Stimulated activated naive CD8-positive, alpha-beta T cell treated with anti-CD3 and anti-CD28 coated beads, Interleukin-15, amount 100 ng/mL, for 72 hours (primary cell): ENCODE measurements around the gene EEF2KMT.
"Not testable (repeated sequence)": the region's sequence is repeated elsewhere in the genome, so short reads cannot be mapped to it uniquely, and the experiment has no call there.

Source experiments
- ATAC-seq: fragments of 150-1000 bp; cut with Tn5 transposase; 2 replicates; pipeline ENCODE4 v1.10.0; 2021; ENCODE audit warnings: mild to moderate bottlenecking, moderate library complexity
- DNase-seq, 2 donors: peaks; one replicate each; pipeline ENCODE4 v3.0.0; 2021 to 2022
- H3K27ac Mint-ChIP-seq, 2 donors: one replicate each; pipeline ENCODE4 v1.8.0; 2022; ENCODE audit warnings: mild to moderate bottlenecking in 2 of 2, mixed read lengths in 2 of 2, moderate library complexity in 2 of 2
- H3K27me3 Mint-ChIP-seq: one replicate; pipeline ENCODE4 v1.8.0; 2022; ENCODE audit warnings: mixed read lengths
- H3K4me1 Mint-ChIP-seq: one replicate; pipeline ENCODE4 v1.8.0; 2022; ENCODE audit warnings: mild to moderate bottlenecking, mixed read lengths
- H3K4me3 Mint-ChIP-seq, 2 donors: one replicate each; pipeline ENCODE4 v1.8.0; 2022; ENCODE audit warnings: mild to moderate bottlenecking in 2 of 2, mixed read lengths in 2 of 2, moderate library complexity in 1 of 2
- H3K9me3 Mint-ChIP-seq, 2 donors: one replicate each; pipeline ENCODE4 v1.8.0; 2022; ENCODE audit warnings: mixed read lengths in 2 of 2

The EEF2KMT gene

DNA sequence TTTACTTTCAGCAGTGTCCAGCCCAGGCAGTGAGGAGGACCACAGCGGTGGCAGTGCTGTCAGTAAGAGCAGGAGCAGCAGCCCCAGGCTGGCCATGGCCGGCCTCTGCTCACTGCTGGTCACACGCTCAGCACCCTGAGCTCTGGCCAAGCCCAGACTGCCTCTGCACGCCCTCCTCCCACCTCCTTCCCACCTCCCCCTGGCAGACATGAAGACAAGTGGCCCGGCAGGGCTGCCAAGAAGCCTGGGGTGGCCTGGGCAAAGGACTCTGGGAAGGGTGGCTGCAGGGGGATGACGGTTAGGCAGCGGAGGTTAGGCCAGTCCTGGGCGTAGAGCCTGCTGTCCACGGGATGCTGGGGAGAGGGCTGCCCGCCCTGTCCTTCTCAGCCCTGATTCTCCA lies 31.8 kb downstream of the EEF2KMT start, which contains the start of gene C16orf89:
Gene C16orf89 (minus strand): TSS at position 144 of the 400 bp plus-strand sequence. CDS start 48 bp downstream, at position 96.
- peaks cover 5% of the 10 kb centered on the region for H3K4me1 Mint-ChIP-seq
- H3K27ac Mint-ChIP-seq = no peak within 1 kb of the TSS
- ATAC-seq = no peak
- peaks cover 0 to 2% of the 10 kb centered on the region in 2 donors for H3K9me3 Mint-ChIP-seq
- DNase-seq = no peak
- H3K27me3 Mint-ChIP-seq = no peaks in the 10 kb centered on the region
- no peak within 1 kb of the TSS for H3K4me3 Mint-ChIP-seq

- DNase-seq = no peak
- H3K9me3 Mint-ChIP-seq = no peaks in the 10 kb centered on the region
- H3K27ac Mint-ChIP-seq = no peak overlapping the region
- peaks cover under 1% of the 10 kb centered on the region for H3K4me1 Mint-ChIP-seq
- H3K27me3 Mint-ChIP-seq = no peaks in the 10 kb centered on the region
- no peak overlapping the region for H3K4me3 Mint-ChIP-seq
- ATAC-seq = no peak
Measured at GRCh38 chr16:5065326-5065725, 32.3 kb downstream of the EEF2KMT start.

GRCh38 chr16:5064915-5065314 lies 32.7 kb downstream of the EEF2KMT start:
- no peak overlapping the region for H3K27ac Mint-ChIP-seq
- H3K4me1 Mint-ChIP-seq = no peaks in the 10 kb centered on the region
- DNase-seq (no peak), ATAC-seq (no peak)
- H3K27me3 Mint-ChIP-seq = no peaks in the 10 kb centered on the region
- no peak overlapping the region for H3K4me3 Mint-ChIP-seq
- H3K9me3 Mint-ChIP-seq = no peaks in the 10 kb centered on the region

GRCh38 chr16:5062790-5063765 lies 34.5 kb downstream of the EEF2KMT start:
- no peaks in the 10 kb centered on the region for H3K27me3 Mint-ChIP-seq
- no peak overlapping the region for H3K4me3 Mint-ChIP-seq
- DNase-seq (no peak), ATAC-seq (no peak)
- H3K27ac Mint-ChIP-seq = no peak overlapping the region
- no peaks in the 10 kb centered on the region for H3K4me1 Mint-ChIP-seq
- H3K9me3 Mint-ChIP-seq = no peaks in the 10 kb centered on the region

DNA sequence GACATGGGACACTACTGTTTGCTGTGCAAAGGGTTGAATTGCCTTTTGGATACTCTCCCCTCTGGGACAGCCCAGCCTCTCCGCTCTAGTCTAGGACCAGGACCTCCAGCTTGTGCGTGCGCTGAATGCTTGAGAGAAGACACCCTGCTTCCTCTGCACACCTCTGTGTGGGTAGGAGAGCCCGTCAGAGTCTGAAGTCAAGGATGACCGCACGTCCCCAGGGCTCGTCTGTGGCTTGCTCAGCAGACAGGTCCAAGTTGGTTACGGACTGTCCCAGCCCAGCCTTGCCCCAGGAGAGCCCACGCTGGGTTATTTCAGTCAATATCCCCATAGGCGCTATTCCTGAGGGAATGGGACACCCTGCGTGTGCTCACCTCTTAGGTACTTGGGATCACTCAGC lies 35.5 kb downstream of the EEF2KMT start:
- H3K9me3 Mint-ChIP-seq = no peaks in the 10 kb centered on the region
- no peaks in the 10 kb centered on the region for H3K4me1 Mint-ChIP-seq
- H3K27ac Mint-ChIP-seq = no peak overlapping the region
- no peak for ATAC-seq
- no peak overlapping the region for H3K4me3 Mint-ChIP-seq
- no peaks in the 10 kb centered on the region for H3K27me3 Mint-ChIP-seq
- no peak for DNase-seq

GRCh38 chr16:5060073-5060641 lies 37.4 kb downstream of the EEF2KMT start:
- Mint-ChIP-seq H3K9me3 (no peaks in the 10 kb centered on the region), H3K4me1 (peaks cover 6% of the 10 kb centered on the region), H3K4me3 (no peak overlapping the region), H3K27ac (no peak overlapping the region), H3K27me3 (no peaks in the 10 kb centered on the region)
- no peak for ATAC-seq
- no peak for DNase-seq

- DNase-seq (no peak), ATAC-seq (no peak)
- H3K9me3 Mint-ChIP-seq = no peaks in the 10 kb centered on the region
- no peaks in the 10 kb centered on the region for H3K27me3 Mint-ChIP-seq
- no peak overlapping the region for H3K4me3 Mint-ChIP-seq
- H3K27ac Mint-ChIP-seq = no peak overlapping the region
- H3K4me1 Mint-ChIP-seq = peaks cover 6% of the 10 kb centered on the region
Measured at GRCh38 chr16:5059386-5060072, 38.1 kb downstream of the EEF2KMT start.

DNA sequence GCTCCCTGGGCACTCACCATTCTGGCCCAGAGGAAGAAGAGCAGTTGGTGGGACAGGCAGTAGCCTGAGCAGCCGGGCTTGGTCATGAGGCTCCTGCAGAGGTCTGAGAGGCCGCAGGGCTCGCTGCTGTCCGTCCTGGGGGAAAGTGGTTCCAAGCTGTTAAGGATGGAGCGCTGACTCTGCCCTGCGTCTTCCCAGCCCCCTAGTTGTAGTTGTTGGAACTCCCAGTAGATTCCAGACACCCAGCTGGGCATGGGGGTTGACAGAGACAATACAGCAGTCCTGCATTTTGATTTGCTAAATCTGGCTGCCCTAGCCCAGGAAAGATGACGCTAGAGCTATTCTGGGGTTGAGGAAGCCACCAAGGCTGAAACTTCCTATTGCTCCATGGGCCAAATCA lies 39.1 kb downstream of the EEF2KMT start:
- no peak for ATAC-seq
- Mint-ChIP-seq H3K9me3 (no peaks in the 10 kb centered on the region), H3K4me3 (no peak overlapping the region), H3K4me1 (peaks cover 6% of the 10 kb centered on the region), H3K27ac (no peak overlapping the region), H3K27me3 (no peaks in the 10 kb centered on the region)
- no peak for DNase-seq

DNA sequence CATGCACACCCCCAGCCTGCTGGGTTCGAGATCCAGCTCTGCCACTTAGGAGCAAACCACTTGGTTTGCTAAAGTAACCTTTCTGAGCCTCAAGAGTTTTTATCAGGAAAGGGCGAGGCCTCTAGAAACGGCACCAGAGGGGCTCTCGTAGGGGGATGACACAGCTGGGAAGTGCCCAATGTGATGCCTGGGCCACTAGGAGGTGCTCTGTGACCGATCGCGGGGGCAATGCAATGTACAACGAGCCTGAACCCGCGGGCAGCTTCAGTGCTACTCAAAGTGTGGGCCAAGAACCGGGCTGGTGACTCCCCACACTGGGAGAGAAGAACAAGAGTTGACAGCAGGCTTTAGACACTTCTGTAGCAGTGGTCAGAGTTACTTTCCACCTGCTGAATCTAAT lies 41.2 kb downstream of the EEF2KMT start:
- H3K27me3 Mint-ChIP-seq = no peaks in the 10 kb centered on the region
- DNase-seq (peak; percentile 40 to 54), ATAC-seq (peak; percentile 89)
- H3K4me1 Mint-ChIP-seq = peaks cover 6% of the 10 kb centered on the region
- no peak overlapping the region for H3K27ac Mint-ChIP-seq
- H3K9me3 Mint-ChIP-seq = no peaks in the 10 kb centered on the region
- no peak overlapping the region for H3K4me3 Mint-ChIP-seq

GRCh38 chr16:5054876-5055865 lies 42.4 kb downstream of the EEF2KMT start:
- ATAC-seq = no peak
- H3K4me3 Mint-ChIP-seq = no peak overlapping the region

GRCh38 chr16:5046914-5047313 lies 50.7 kb downstream of the EEF2KMT start:
- Mint-ChIP-seq H3K9me3 (peaks cover 0 to 5% of the 10 kb centered on the region in 2 donors), H3K27me3 (no peaks in the 10 kb centered on the region)
- ATAC-seq = no peak

More at GRCh38 chr16:5054876-5055865, 42.4 kb downstream of the EEF2KMT start:
- Mint-ChIP-seq H3K27me3 (no peaks in the 10 kb centered on the region), H3K27ac (no peak overlapping the region), H3K4me1 (peaks cover 6% of the 10 kb centered on the region), H3K9me3 (no peaks in the 10 kb centered on the region)
- DNase-seq = no peak

DNA sequence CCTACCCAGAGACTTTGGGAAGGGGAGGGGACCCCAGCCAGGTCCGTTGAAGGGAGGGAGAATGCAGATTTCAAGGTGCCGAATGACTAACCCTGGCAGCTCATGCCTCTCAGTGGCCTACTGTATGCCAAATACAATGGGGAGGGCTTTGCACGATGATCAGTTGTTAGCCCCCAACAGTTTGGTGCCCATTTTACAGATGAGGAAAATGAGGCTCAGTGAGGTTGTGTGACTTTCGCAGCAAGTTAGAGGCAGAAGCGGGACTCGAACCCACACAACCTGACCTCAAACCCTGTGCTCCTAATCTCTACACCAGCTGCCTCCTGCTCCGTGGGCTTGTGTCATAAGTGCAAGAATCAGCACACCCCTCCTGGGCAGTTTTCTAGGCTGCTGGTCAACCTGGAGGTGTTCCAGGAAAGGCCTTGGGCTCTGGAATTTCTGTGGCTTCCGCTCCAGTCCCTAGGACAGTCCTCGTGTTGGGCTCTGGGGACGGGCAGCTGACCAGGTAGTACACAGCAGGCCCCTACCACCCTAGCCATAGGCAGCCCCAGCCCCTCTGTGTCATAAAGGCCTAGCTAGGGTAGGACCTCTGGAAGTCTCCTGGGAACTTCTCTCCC lies 52.0 kb downstream of the EEF2KMT start:
- Mint-ChIP-seq H3K4me3 (no peak overlapping the region), H3K27me3 (no peaks in the 10 kb centered on the region), H3K4me1 (no peaks in the 10 kb centered on the region), H3K27ac (no peak overlapping the region), H3K9me3 (peaks cover 0 to 5% of the 10 kb centered on the region in 2 donors)
- ATAC-seq (no peak), DNase-seq (no peak)

More at GRCh38 chr16:5046914-5047313, 50.7 kb downstream of the EEF2KMT start:
- peak overlapping the region in 1 of 2 donors; percentile 13 for H3K27ac Mint-ChIP-seq
- H3K4me1 Mint-ChIP-seq = no peaks in the 10 kb centered on the region
- DNase-seq = no peak
- H3K4me3 Mint-ChIP-seq = no peak overlapping the region

- H3K4me1 Mint-ChIP-seq, DNase-seq, ATAC-seq, H3K27ac Mint-ChIP-seq, H3K27me3 Mint-ChIP-seq, H3K9me3 Mint-ChIP-seq, H3K4me3 Mint-ChIP-seq: not testable (repeated sequence)
Measured at GRCh38 chr16:5044581-5044980, 53.0 kb downstream of the EEF2KMT start.

DNA sequence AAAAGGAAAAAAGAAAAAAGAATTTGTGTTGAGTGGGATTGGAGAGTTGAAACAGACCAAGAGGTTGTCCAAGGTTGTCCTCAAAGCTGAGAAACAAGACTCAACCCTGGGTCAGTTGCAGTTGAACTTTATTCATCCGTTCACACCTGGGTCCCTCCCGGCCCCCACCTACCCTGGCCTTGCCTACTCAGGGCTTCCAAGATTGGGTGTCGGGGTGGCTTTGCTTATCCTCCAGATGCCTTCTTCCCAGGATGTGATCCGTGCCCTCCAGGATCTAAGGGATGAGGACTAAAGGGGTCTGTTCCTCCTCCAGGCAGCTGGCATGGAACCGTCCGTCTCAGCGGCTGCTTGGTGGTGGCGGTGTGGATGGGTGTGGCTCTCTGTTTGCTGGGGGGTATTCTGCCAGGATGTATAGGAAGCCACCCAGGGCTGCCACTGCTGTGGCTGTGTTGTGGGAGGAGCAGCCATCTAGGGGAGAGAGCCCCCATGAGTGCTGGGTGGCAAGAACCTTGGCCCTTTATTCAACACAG lies 53.5 kb downstream of the EEF2KMT start:
- H3K4me3 Mint-ChIP-seq = no peak overlapping the region
- H3K27me3 Mint-ChIP-seq = no peaks in the 10 kb centered on the region
- no peak for ATAC-seq

More for the DNA sequence above, 53.5 kb downstream of the EEF2KMT start:
- peak overlapping the region in 1 of 2 donors; percentile 61 for H3K27ac Mint-ChIP-seq
- H3K9me3 Mint-ChIP-seq = no peaks in the 10 kb centered on the region
- DNase-seq = no peak
- no peaks in the 10 kb centered on the region for H3K4me1 Mint-ChIP-seq
